ENCODE measurements around the gene STUM. TPM values are rescaled to one million over a fixed set of nuclear protein-coding genes. Genes with fewer than 3 reads are reported as not detected.

Gene STUM
- total RNA-seq, 1 experiment from 2014 or later: 0.11 TPM

DNA sequence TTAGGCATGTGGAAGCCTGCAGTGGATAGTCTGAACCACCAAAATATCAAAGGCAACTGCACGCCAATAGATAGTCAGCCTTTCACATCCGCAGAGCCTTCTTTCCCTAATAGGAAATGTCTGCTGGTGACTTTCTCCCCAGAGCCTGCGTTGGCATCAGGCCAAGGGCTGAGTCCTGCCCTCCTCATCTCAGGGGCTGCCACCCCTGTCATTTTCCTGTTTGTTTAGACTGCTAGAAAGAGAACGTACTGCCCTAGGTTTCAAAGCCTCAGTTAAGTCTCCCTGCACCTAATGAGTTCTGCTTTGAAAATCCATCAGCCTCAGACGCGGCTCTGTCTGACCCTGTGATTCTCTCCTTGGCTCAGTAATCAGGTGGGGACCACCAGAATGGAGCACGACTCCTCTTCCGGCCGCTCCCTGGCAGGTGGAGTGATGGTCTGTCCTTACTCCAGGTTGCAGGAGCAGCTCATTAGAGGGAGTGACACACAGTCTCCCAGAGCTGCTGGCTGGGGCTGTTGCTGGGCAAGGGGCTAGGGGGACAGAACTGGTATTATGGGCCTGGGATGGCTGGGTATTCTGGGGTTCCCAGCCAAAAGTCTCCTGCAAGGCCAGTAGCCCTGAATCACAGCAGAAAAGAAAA, 27.3 kb downstream of the STUM start:
- Histone ChIP-seq H3K14ac (ENCODE audit: insufficient read depth, low read length) (no peak overlapping the region; the same call in 1 of the 2 replicates), H2BK15ac (ENCODE audit: low read depth, low read length) (no peak overlapping the region), H3K23ac (ENCODE audit: insufficient read length, low read depth, low read length) (no peak overlapping the region), H3K18ac (ENCODE audit: insufficient read length, low read depth, low read length) (no peak overlapping the region), H4K91ac (ENCODE audit: insufficient read length, low read depth, low read length) (no peak overlapping the region), H4K20me1 (ENCODE audit: control insufficient read depth, insufficient read depth, insufficient read length) (no peaks in the 10 kb centered on the region), H3T11ph (ENCODE audit: low read length) (no peak overlapping the region), H3K4me2 (ENCODE audit: insufficient read depth, insufficient read length, low read length) (no peak overlapping the region), H3K27ac (ENCODE audit: insufficient read length, low read depth, low read length) (no peak overlapping the region), H3K27me3 (ENCODE audit: insufficient read depth, low read length) (no peaks in the 10 kb centered on the region), H3K79me1 (ENCODE audit: insufficient read depth, low read depth, low read length, poor library complexity, severe bottlenecking) (no peaks in the 10 kb centered on the region), H3K9me3 (ENCODE audit: control insufficient read depth, low read depth, low read length) (no peaks in the 10 kb centered on the region), H3K4ac (ENCODE audit: low read depth, low read length) (no peak overlapping the region), H4K5ac (ENCODE audit: insufficient read length, low read depth, low read length) (no peak overlapping the region), H4K8ac (replicated peaks; ENCODE audit: insufficient read length, low read depth, low read length) (no peak overlapping the region), H2AK5ac (ENCODE audit: insufficient read length, low read length) (no peak overlapping the region), H2AFZ (ENCODE audit: low read length) (no peak overlapping the region), H2BK20ac (ENCODE audit: low read depth, low read length, poor library complexity, severe bottlenecking) (no peak overlapping the region), H3K56ac (ENCODE audit: insufficient read length, low read depth, low read length) (no peak overlapping the region), H2BK120ac (ENCODE audit: low read depth, low read length, poor library complexity, severe bottlenecking) (no peak overlapping the region), H2BK12ac (ENCODE audit: insufficient read length, low read depth, low read length) (no peak overlapping the region), H3K23me2 (ENCODE audit: insufficient read length, low read depth, low read length, poor library complexity, severe bottlenecking) (no peaks in the 10 kb centered on the region), H3K4me1 (ENCODE audit: insufficient read depth, low read length) (no peaks in the 10 kb centered on the region), H3K79me2 (ENCODE audit: insufficient read depth, low read length) (no peaks in the 10 kb centered on the region), H2BK5ac (ENCODE audit: insufficient read length, low read length) (no peak overlapping the region), H3K9ac (ENCODE audit: extremely low read depth, insufficient read length, low read length) (no peak overlapping the region)
- H3K4me3 Mint-ChIP-seq: no peak overlapping the region
- H3K27ac Mint-ChIP-seq: no peak overlapping the region
- no peaks in the 10 kb centered on the region; the same call in 1 of the 2 replicates for H3K27me3 Mint-ChIP-seq (ENCODE audit: low read depth)
- WGBS (ENCODE audit: extremely low coverage, insufficient read length, low lambda C conversion rate): no CpG with 5 or more reads among the region's 9 CpGs
- DNase-seq: no peak
- peaks cover 0 to 1% (median 0%) of the 10 kb centered on the region in 3 experiments; a peak in 1 of 7 replicates for H3K36me3 Mint-ChIP-seq (ENCODE audit: insufficient read depth in 1 of 3, low read depth in 3 of 3)
- H3K9me3 Mint-ChIP-seq: no peaks in the 10 kb centered on the region
- peaks cover 11 to 15% of the 10 kb centered on the region in 2 experiments for H3K4me1 Mint-ChIP-seq
- TF ChIP-seq, protein P1, sequence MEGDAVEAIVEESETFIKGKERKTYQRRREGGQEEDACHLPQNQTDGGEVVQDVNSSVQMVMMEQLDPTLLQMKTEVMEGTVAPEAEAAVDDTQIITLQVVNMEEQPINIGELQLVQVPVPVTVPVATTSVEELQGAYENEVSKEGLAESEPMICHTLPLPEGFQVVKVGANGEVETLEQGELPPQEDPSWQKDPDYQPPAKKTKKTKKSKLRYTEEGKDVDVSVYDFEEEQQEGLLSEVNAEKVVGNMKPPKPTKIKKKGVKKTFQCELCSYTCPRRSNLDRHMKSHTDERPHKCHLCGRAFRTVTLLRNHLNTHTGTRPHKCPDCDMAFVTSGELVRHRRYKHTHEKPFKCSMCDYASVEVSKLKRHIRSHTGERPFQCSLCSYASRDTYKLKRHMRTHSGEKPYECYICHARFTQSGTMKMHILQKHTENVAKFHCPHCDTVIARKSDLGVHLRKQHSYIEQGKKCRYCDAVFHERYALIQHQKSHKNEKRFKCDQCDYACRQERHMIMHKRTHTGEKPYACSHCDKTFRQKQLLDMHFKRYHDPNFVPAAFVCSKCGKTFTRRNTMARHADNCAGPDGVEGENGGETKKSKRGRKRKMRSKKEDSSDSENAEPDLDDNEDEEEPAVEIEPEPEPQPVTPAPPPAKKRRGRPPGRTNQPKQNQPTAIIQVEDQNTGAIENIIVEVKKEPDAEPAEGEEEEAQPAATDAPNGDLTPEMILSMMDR (conservative IDR thresholded peaks at IDR 0.05): no peak

Measured in H9 (cell line).